Lower lobe of right lung (tissue), 2 donors: ENCODE data around the gene KLHL42. TPM values are rescaled to one million over a fixed set of nuclear protein-coding genes. Genes with fewer than 3 reads are reported as not detected.

ENCODE experiments used
- ATAC-seq, 2 donors: fragments of 200-7000 bp; cut with Tn5 transposase; one replicate each; pipeline ENCODE4 v1.9.1; 2020 to 2022; ENCODE audit warnings: mild to moderate bottlenecking in 2 of 2, moderate library complexity in 2 of 2
- DNase-seq: peaks from one replicate; pipeline ENCODE4 v3.0.0-alpha.2; 2020
- H3K27ac ChIP-seq: fragments of 200-600 bp; one replicate; pipeline ENCODE4 v1.8.0; 2022
- H3K27me3 ChIP-seq: fragments of 200-600 bp; one replicate; pipeline ENCODE4 v1.8.0; 2022; ENCODE audit warnings: low read depth
- H3K36me3 ChIP-seq: fragments of 200-600 bp; one replicate; pipeline ENCODE4 v1.8.0; 2022; ENCODE audit warnings: mild to moderate bottlenecking
- H3K4me1 ChIP-seq: fragments of 200-600 bp; one replicate; pipeline ENCODE4 v1.8.0; 2022
- H3K4me3 ChIP-seq: fragments of 200-600 bp; one replicate; pipeline ENCODE4 v1.8.0; 2022; ENCODE audit warnings: mild to moderate bottlenecking
- H3K9me3 ChIP-seq: fragments of 200-600 bp; one replicate; pipeline ENCODE4 v1.8.0; 2022
- CTCF ChIP-seq: fragments of 200-600 bp; IDR thresholded peaks from one replicate; pipeline ENCODE4 v1.8.0; 2022; ENCODE audit warnings: antibody characterized with exemption, mild to moderate bottlenecking
- intact Hi-C: fragments of 100-400 bp; cut with DNase I; formaldehyde crosslinking; loops from one replicate; pipeline ENCODE4 v1.11.0; 2022
- total RNA-seq: library from RNA; stranded (reverse); fragmentation: NEBNext Ultra II Directional; extraction: Animal tissue kit (Norgen Biotek cat#: 25700); gene quantifications from one replicate; pipeline ENCODE4 v1.2.1, GENCODE V29; 2021
- donor health status: DM: no; HTN: yes; CAD: no; lungs with severe emphysema.

Gene KLHL42
- total RNA-seq, 1 donor from 2014 or later: 19.1 TPM

GRCh38 chr12:27762757-27763156, 17.3 kb upstream of the KLHL42 start:
- H3K4me1 ChIP-seq: no peaks in the 10 kb centered on the region
- ATAC-seq (no peak), DNase-seq (no peak)
- intact Hi-C loops: no loop called here
- H3K9me3 ChIP-seq: no peaks in the 10 kb centered on the region
- H3K4me3 ChIP-seq: no peak overlapping the region
- TF ChIP-seq CTCF: no peak
- no peak overlapping the region for H3K27ac ChIP-seq
- no peaks in the 10 kb centered on the region for H3K27me3 ChIP-seq
- no peaks in the 10 kb centered on the region for H3K36me3 ChIP-seq

- intact Hi-C loops: no loop called here
- Histone ChIP-seq H3K36me3 (no peaks in the 10 kb centered on the region), H3K4me1 (no peaks in the 10 kb centered on the region), H3K27ac (no peak overlapping the region), H3K9me3 (no peaks in the 10 kb centered on the region), H3K27me3 (no peaks in the 10 kb centered on the region), H3K4me3 (no peak overlapping the region)
- no peak for DNase-seq
- no peak for TF ChIP-seq CTCF
- ATAC-seq: no peak
Measured at GRCh38 chr12:27766587-27766986, 13.4 kb upstream of the KLHL42 start.

GRCh38 chr12:27769142-27769673, 10.8 kb upstream of the KLHL42 start:
- DNase-seq (no peak), ATAC-seq (no peak)
- no peak overlapping the region for H3K4me3 ChIP-seq
- intact Hi-C loops: no loop called here
- H3K4me1 ChIP-seq: no peaks in the 10 kb centered on the region
- no peaks in the 10 kb centered on the region for H3K9me3 ChIP-seq
- no peaks in the 10 kb centered on the region for H3K36me3 ChIP-seq
- no peak overlapping the region for H3K27ac ChIP-seq
- TF ChIP-seq CTCF: no peak
- no peaks in the 10 kb centered on the region for H3K27me3 ChIP-seq

- Histone ChIP-seq H3K4me1 (no peaks in the 10 kb centered on the region), H3K27me3 (no peaks in the 10 kb centered on the region), H3K9me3 (no peaks in the 10 kb centered on the region), H3K27ac (no peak overlapping the region), H3K36me3 (no peaks in the 10 kb centered on the region), H3K4me3 (no peak overlapping the region)
- intact Hi-C loops: no loop called here
- no peak for TF ChIP-seq CTCF
- DNase-seq (no peak), ATAC-seq (no peak)
Measured at GRCh38 chr12:27771481-27772327, 8.3 kb upstream of the KLHL42 start.

GRCh38 chr12:27772328-27773049, 7.5 kb upstream of the KLHL42 start:
- Histone ChIP-seq H3K27ac (no peak overlapping the region), H3K27me3 (no peaks in the 10 kb centered on the region), H3K9me3 (no peaks in the 10 kb centered on the region), H3K4me3 (no peak overlapping the region), H3K4me1 (no peaks in the 10 kb centered on the region), H3K36me3 (no peaks in the 10 kb centered on the region)
- DNase-seq: no peak
- intact Hi-C loops: no loop called here
- no peak for TF ChIP-seq CTCF
- no peak for ATAC-seq
